Measurements from ENCODE around the gene LCE3C.
"Not testable (repeated sequence)": the region's sequence is repeated elsewhere in the genome, so short reads cannot be mapped to it uniquely, and the experiment has no call there.

LCE3C gene

GRCh38 chr1:152599934-152600333, at the start of gene LCE3C:
Gene LCE3C (plus strand): TSS chr1:152600234. CDS start chr1:152600732, 498 bp downstream.
- DNase-seq = no peak

- no peak for DNase-seq
These were observed 34.9 kb upstream of the LCE3C start for GRCh38 chr1:152565115-152565514.

GRCh38 chr1:152565535-152566215, 34.4 kb upstream of the LCE3C start:
- no peak for DNase-seq

- DNase-seq = no peak
These were observed 33.4 kb upstream of the LCE3C start, which contains the start of gene LCE3E for GRCh38 chr1:152566681-152567080. Gene LCE3E (minus strand): TSS chr1:152566780. CDS start chr1:152566208, 572 bp downstream.

- DNase-seq = no peak
These were observed 22.9 kb upstream of the LCE3C start for GRCh38 chr1:152577168-152577567.

- not testable (repeated sequence) for DNase-seq
These were observed 20.5 kb upstream of the LCE3C start for GRCh38 chr1:152579526-152579925.

- DNase-seq = no peak
These were observed 19.6 kb upstream of the LCE3C start, which contains the start of gene LCE3D for GRCh38 chr1:152580433-152580832. Gene LCE3D (minus strand): TSS chr1:152580516. CDS start chr1:152579936, 580 bp downstream.

GRCh38 chr1:152582647-152583046, 17.4 kb upstream of the LCE3C start:
- no peak for DNase-seq

GRCh38 chr1:152585586-152585985, 14.4 kb upstream of the LCE3C start:
- no peak for DNase-seq

- no peak for DNase-seq
These were observed 3.0 kb upstream of the LCE3C start for GRCh38 chr1:152596986-152597385.

- no peak for DNase-seq
These were observed 13.5 kb downstream of the LCE3C start, which contains the start of gene LCE3B for GRCh38 chr1:152613511-152613910. Gene LCE3B (plus strand): TSS chr1:152613811. CDS start chr1:152613811, 0 bp downstream.

- no peak for DNase-seq
These were observed 22.0 kb downstream of the LCE3C start for GRCh38 chr1:152621993-152622392.

GRCh38 chr1:152622803-152623202, 22.8 kb downstream of the LCE3C start, which contains the start of gene LCE3A:
Gene LCE3A (minus strand): TSS chr1:152623103. CDS start chr1:152623103, 0 bp downstream.
- no peak for DNase-seq

- DNase-seq = no peak
These were observed 23.3 kb downstream of the LCE3C start for GRCh38 chr1:152623203-152623844.

GRCh38 chr1:152626744-152627143, 26.7 kb downstream of the LCE3C start:
- DNase-seq = no peak

- DNase-seq = no peak
These were observed 30.6 kb downstream of the LCE3C start for GRCh38 chr1:152630596-152630995.

- DNase-seq = no peak
These were observed 40.3 kb downstream of the LCE3C start for GRCh38 chr1:152640351-152640750.

- no peak for DNase-seq
These were observed 43.9 kb downstream of the LCE3C start for GRCh38 chr1:152643945-152644344.

- DNase-seq = no peak
These were observed 45.1 kb downstream of the LCE3C start for GRCh38 chr1:152645146-152645545.

GRCh38 chr1:152646656-152647055, 46.6 kb downstream of the LCE3C start:
- no peak for DNase-seq

Data from NCI-H2029 (cell line).